Anterior cingulate cortex (tissue), 58 donors: ENCODE results near the gene DGKG.

Experiments used
- DNase-seq, 58 donors: peaks; one replicate each; lab custom pipeline; 2025; lab: John Stamatoyannopoulos, UW

DGKG gene

GRCh38 chr3:186152889-186153292 is 209.1 kb downstream of the DGKG start:
- no peak for DNase-seq

- peak in 1 of 58 donors; percentile 12 for DNase-seq
Measured at GRCh38 chr3:186152361-186152798, 209.7 kb downstream of the DGKG start.

GRCh38 chr3:186151077-186151971 is 210.7 kb downstream of the DGKG start:
- no peak for DNase-seq

DNA sequence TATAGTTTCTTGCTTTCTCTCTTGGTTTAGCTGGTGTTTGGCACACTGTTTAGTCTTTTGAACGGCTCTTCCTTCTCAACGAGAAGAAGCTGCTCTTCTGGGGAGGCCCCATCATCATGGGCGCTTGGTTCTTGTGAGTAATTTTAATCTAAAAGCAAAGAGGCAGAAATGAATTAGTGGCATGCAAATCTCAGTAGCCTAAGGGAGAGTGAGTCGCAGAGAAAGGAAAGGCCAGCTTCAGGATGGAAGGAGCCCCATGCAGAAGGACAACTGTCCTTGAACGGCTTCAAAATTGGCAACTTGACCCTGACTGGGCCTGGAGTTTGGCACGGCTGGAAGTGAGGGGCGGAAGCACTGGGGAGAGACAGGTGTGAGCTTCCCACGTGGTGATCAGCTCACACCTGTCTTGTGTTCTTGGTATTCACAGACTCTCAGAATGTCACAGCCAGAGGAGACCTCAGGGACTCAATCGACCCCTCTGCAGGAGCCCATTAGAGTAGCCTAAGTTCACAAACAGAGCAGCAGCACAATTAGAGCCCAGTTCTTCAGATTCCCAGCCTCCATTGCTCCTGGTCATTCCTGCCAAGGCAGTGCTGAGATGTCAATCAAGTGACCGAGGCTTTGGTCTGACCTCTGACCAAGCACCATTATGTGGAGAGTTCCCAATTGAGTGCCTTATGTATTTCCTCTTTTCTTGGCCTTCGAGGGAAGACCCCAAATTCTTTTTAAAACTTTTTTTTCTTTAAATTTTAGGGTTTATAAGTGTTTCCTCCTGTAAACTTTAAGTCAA is 211.8 kb downstream of the DGKG start:
- DNase-seq, result no peak

DNA sequence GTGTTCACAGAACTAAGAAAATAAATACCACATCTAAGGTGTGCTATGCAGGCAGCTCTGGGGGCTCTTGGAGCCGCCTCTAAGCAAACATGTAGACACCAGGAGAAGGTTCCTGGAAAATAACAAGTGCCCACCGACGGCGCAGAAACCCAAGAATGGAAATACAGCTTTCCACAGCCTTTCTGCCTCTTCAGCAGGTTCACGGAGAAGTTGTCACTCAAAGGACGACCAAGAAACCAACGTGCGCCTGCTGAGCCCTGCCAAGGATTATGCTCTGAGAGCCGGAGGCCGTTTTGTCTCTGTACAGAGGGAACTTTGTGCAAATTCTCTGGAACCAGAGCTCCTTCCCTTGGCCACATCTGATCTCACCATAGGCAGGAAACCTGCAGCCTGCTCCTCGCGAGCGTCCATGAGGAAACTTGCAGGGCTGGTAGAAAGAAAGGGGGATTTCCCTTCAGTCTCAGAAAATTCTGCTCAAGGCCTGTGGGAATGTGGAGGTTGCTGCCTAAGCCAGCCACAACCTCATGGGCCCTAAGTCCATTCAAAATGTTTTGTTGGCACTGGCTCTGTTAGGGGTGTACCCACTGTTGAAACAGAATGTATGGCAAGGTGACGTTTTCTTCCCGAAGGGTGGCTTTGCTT is 212.6 kb downstream of the DGKG start:
- DNase-seq, result no peak

DNA sequence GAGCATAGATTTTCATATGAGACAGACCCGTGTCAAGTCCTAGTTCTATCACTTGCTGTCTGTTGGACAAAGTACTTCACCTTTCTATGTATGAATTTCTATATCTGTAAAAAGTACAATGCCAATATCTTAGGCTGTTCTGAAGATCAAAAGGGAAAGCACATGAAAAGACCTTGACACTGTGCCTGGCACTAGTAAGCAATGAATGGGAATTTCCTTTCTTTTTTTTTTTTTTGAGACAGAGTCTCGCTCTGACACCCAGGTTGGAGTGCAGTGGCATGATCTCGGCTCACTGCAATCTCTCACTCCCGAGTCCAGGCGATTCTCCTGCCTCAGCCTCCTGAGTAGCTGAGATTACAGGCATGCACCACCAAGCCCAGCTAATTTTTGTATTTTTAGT is 217.8 kb downstream of the DGKG start:
- no peak for DNase-seq

DNA sequence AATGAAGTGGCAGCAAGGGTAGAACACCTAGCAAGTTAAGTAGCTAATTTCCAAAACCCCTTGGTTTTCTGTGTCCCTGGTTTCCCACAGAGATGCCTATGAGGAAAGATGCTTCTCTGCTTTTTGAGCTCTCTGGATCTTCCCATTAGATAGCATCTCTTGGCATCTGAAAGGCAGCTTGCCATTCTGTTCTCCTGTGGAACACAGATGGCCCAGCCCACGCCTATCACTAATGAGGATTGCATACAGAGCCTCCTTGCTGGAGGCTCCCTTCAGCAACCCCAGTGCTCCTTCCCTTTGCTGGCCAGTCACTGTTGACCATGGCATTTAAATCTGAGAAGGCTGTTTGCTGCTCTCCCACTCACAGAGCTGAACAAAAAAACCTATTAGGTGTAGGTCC is 218.8 kb downstream of the DGKG start:
- peak in 34 of 58 donors; percentile 5 to 83 (median 34) for DNase-seq

GRCh38 chr3:186142393-186142932 is 219.6 kb downstream of the DGKG start:
- no peak for DNase-seq

DNA sequence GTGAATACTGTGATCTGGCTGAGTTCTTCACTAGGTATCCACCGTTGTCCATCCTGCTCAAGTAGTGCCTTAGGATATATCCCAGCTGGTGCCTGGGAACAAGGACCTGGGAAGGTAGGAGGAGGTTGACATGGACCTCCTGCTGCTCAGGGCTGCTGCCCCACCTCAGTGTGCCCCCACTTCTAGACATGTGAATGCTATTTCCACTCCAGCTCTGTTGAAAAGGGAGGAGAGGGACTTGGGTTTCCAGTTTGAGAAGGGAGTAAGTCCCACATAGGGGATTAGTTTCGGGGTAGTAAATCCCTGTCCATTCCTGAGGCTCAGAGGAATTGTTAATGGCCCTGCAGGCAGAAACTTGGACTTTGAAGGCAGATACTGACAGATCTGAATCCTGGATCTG is 220.2 kb downstream of the DGKG start:
- no peak for DNase-seq

DNA sequence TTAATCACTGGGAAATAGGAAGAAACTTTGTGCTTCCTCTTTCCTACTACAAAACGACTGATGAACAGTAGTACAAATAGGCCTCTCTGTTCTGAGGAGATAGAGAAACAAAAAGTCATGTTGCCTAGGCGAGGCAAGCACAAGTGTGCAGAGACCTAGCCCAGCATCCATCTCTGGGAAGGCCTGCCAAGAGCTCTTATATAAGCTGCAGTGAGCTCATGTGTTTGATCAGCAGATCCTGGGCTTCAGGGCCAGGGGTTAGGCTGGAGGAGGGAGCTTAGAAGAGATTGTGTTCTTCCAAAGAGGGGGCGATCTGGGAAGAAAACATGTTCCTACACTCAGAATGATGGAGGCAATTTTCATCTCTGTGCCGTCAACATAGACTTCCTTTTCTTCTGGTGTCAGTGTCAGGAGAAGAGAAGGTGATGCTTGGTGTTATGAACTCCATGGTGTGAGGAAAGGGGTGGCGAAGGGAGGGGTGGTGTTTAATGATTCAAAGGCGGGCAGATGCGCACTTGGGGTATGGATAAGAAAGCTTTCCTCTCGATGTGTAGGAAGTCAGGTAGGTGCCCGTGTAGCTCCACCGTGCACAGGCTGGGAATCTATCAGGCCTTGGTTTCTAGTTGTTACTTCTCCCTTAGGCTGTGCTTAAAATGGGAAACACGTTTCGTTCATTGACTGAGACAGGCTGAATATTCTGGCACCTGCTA is 223.6 kb downstream of the DGKG start:
- DNase-seq, result peak in 27 of 58 donors; percentile 5 to 70 (median 26)

DNA sequence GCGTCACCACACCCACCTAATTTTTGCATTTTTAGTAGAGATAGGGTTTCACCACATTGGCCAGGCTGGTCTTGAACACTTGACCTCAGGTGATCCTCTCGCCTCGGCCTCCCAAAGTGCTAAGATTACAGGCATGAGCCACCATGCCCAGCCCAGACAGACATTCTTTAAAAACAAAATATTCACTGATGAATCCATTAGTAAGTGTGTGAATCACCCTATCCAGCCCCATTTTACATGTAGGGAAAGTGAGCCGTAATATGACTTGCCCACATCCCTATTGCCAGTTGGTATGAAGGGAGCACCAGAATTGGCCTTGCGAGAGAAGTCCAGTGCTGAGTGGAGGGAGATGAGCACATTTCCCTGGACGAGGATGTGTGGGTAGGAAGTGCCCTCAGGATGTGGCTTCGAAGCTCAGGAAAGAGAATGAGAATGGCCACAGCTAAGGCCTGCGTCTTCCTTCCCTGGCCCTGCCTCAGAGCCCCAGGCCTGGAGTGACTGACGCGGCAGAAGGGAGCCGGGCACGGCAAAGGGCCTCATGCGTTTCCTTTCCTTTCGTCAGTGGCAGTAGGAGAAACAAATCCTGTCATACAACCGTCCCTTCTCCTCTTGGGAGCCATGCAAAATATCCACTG is 224.9 kb downstream of the DGKG start:
- no peak for DNase-seq

GRCh38 chr3:186133980-186134379 is 228.1 kb downstream of the DGKG start:
- no peak for DNase-seq

DNA sequence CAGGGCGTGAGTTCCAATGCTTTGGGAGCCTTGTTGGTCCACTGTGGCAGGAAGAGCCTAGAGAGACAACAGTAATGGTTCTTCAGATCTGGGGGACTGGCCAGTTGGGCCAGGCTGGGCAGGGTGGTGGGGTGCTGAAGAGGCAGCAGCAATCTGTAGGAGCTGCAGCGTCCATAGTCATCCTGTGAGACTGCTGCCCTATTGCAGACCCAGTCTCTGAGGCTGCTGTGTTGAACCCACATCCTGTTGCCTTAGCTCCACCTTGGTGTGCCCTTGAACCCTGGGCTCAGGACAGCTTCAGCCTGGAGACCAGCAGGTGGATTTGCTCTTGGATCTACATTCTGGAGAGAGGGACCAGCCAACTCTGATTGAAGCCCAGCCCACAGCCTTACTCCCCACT is 229.5 kb downstream of the DGKG start:
- DNase-seq, result no peak

- no peak for DNase-seq
Measured at GRCh38 chr3:186129206-186129605, 232.8 kb downstream of the DGKG start.

DNA sequence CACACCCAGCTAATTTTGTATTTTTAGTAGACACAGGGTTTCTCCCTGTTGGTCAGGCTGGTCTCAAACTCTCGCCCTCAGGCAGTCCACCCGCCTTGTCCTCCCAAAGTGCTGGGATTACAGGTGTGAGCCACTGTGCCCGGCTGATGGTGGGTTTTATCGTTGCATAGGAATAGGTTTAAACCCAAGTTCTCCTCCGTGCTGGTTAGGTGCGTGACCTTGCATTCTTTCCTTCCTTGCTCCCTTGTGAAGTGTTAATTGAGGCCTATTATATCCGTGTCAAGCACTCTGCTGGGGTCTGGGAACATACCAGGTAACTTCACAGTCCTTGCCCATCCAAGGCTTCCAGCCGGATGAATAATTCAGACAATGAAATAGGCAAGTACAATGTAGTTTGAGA is 233.9 kb downstream of the DGKG start:
- no peak for DNase-seq

DNA sequence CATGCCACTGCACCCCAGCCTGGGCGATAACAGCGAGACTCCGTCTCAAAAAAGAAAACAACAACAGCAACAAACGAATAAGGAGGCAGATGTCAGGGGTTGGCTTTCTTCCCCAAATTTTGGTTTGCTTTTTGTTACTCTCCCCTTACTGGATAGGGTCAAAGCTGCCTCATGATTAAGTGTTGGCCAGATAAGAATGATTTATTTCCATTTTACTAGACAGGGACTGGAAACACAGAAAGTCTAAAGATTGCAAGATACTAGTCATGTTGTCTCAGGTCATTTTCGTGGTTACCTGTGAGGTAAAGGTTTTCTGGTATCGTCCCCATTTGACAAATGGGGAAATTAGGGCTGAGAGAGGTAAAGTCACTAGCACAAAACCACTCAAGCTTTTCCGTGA is 234.6 kb downstream of the DGKG start:
- DNase-seq, result no peak

- no peak for DNase-seq
Measured at GRCh38 chr3:186125118-186125517, 236.9 kb downstream of the DGKG start.

- no peak for DNase-seq
Measured at GRCh38 chr3:186124592-186124991, 237.4 kb downstream of the DGKG start.

DNA sequence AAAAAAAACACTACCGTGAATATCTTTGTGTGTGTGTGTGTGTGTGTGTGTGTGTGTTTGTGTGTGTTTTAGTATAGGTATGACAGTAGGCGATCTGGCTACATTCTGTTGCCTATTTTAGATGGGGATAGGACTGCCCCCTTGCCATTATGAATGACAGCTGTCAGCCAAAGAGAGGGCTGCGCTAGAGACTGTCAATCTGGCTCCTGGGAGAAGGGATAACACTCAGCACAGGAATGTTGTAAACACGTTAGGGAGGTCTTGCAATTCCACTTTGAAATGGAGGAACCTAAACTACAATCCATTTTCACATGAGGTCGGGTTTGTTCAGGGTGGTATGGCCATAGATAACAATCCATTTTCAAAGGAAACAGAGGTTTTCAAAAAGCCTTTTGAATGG is 239.0 kb downstream of the DGKG start:
- no peak for DNase-seq

GRCh38 chr3:186121968-186122367 is 240.1 kb downstream of the DGKG start:
- DNase-seq, result peak in 6 of 58 donors; percentile 6 to 23 (median 18)
